HL-60/S4 treated with retinoic acid at 250 ng/mL for 4 days and 3 days (cell line): ENCODE measurements around the gene RBBP8.

Experiments
- in situ Hi-C: fragments of 300-500 bp; cut with MboI; formaldehyde crosslinking; loops from 2 replicates; pipeline ENCODE4 v1.7.0; 2022; ENCODE audit warnings: low sequenced_read_pairs

Gene RBBP8

GRCh38 chr18:23057096-23057495 is 124.0 kb downstream of the RBBP8 start:
- in situ Hi-C loops: no loop called here

GRCh38 chr18:23058746-23059415 is 125.8 kb downstream of the RBBP8 start:
- in situ Hi-C loops: no loop called here

- in situ Hi-C loops: no loop called here
Observed at GRCh38 chr18:23059541-23060465, 126.7 kb downstream of the RBBP8 start.

GRCh38 chr18:23062011-23062410 is 128.9 kb downstream of the RBBP8 start:
- in situ Hi-C loops: no loop called here

- in situ Hi-C loops: no loop called here
Observed at GRCh38 chr18:23063502-23063901, 130.4 kb downstream of the RBBP8 start.

- in situ Hi-C loops: no loop called here
Observed at GRCh38 chr18:23065234-23065806, 132.2 kb downstream of the RBBP8 start.

- in situ Hi-C loops: no loop called here
Observed at GRCh38 chr18:23066060-23066459, 132.9 kb downstream of the RBBP8 start.

GRCh38 chr18:23066504-23067039 is 133.4 kb downstream of the RBBP8 start:
- in situ Hi-C loops: no loop called here

- in situ Hi-C loops: no loop called here
Observed at GRCh38 chr18:23067236-23067635, 134.1 kb downstream of the RBBP8 start.

- in situ Hi-C loops: no loop called here
Observed at GRCh38 chr18:23068011-23068410, 134.9 kb downstream of the RBBP8 start.

- in situ Hi-C loops: no loop called here
Observed at GRCh38 chr18:23068570-23069310, 135.6 kb downstream of the RBBP8 start.

GRCh38 chr18:23069481-23069880 is 136.4 kb downstream of the RBBP8 start:
- in situ Hi-C loops: no loop called here

GRCh38 chr18:23069898-23070297 is 136.8 kb downstream of the RBBP8 start:
- in situ Hi-C loops: no loop called here

- in situ Hi-C loops: no loop called here
Observed at GRCh38 chr18:23071285-23071684, 138.2 kb downstream of the RBBP8 start.

GRCh38 chr18:23072079-23072478 is 139.0 kb downstream of the RBBP8 start:
- in situ Hi-C loops: no loop called here

- in situ Hi-C loops: no loop called here
Observed at GRCh38 chr18:23073996-23074606, 141.0 kb downstream of the RBBP8 start.
